HG03108 (cell line): ENCODE measurements around the gene SCIN.
"Not testable (repeated sequence)": the region's sequence is repeated elsewhere in the genome, so short reads cannot be mapped to it uniquely, and the experiment has no call there.

Experiments used
- ATAC-seq: cut with Tn5 transposase; IDR thresholded peaks from one replicate; pipeline ENCODE4 v1.9.1; 2021; ENCODE audit warnings: moderate library complexity; ENCODE audit not compliant: unreplicated experiment

SCIN gene

DNA sequence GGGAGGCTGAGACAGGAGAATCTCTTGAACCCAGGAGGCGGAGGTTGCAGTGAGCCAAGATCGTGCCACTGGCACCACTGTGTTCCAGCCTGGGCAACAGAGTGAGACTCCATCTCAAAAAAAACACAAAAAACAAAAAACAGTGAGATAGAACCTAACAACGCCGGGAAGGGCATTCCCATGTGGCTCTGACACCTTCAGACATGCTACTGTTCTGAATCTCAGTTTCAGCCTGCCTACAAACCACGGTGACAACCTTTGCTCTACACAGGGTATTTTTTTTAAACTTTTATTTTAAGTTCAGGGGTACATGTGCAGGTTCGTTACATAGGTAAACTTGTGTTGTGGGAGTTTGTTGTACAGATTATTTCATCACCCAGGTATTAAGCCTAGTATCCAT is 74.7 kb downstream of the SCIN start:
- not testable (repeated sequence) for ATAC-seq

DNA sequence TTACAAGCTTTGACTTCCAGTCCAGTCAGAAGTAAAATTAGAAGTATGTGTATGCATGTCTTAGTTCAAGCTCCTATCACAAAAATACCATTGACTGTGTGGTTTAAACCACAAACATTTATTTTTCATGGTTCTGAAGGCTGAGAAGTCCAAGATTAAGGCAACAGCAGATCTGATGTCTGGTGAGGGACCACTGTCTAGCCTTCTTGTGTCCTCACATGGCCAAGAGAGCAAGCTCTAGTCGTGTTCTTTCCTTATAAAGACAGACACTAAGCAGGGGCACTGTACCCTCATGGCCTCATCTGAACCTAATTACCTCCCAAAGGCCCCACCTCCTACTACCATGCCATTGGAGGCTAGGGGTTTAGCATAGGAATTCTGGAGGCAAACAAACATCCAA is 75.6 kb downstream of the SCIN start:
- no peak for ATAC-seq

DNA sequence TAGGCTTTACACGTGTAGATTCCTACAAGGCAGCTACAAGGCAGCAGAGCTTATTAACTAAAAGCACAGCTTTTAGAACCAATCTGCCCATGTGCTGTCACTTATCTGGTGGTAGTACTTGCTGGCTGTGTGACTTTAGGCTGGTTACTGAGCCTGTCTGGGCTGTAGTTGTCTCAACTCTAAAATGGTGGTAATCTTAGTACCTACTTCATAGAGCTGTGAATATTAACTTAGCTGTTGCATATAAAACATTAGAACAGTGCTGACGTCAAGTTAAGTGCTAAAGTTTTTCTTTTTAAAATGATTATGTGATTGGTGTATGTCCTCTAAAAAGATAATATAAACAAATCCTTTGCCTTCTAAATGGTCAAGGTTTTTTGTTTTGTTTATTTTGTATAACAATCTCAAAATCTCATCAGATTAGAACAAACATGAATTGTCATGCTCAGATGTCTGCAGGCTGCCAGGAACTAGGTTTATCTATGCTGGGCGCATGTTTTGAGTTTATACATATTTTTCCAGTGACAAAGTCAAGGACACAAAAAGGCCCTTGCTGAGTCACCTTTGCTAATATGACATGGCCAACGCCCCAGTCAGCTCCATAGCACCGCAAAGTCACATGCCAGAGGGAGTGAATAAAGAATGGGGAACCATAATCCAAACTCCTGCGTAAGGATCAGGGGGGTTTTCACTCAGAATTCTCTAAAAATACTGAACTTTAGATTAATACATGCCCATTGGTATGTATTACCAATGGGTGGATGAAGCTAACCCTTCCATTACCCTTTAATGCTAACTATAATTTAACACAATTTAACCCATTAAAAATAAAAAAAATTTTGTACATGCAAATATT is 77.1 kb downstream of the SCIN start:
- ATAC-seq: no peak

DNA sequence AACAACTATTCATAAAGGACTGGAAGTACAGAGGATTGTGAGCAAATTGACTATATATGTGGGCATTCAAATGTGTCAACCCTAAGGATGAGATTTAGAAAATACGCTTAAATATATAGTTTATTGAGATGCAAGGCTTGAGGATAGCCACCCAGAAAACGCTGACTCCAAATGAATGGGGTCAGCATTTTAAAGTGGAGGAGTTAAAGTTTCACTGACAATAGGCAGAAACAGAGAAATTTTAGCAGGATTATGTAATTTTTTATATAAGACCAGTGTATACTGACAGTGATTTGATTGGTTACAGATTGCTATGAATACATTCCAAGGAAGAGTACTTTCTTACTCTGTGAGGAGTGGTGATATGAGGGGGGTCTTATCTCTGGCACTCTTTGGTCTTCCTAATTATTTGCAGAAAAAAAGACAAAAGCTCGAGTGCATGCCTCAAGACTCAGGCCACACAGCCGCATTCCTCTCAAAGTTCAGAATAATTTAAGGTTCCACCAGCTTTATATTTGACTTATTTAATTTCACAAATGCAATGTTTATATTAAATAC is 78.3 kb downstream of the SCIN start:
- no peak for ATAC-seq

DNA sequence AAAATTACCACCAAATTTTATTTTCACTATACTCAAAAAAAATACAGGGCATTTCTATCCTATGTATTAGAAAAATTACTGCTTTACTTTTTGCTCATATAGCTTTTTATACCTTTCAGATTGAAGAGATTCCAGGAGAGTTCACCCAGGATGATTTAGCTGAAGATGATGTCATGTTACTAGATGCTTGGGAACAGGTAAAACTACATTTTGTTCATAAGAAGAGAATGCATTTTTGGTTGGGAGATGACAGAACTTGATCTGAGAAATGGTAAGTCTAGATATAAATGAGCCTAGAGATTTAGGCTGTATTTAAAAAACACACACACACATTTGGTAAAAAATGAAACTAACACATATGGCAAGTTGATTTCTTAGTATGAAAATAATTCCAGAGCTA is 78.8 kb downstream of the SCIN start:
- ATAC-seq: no peak

DNA sequence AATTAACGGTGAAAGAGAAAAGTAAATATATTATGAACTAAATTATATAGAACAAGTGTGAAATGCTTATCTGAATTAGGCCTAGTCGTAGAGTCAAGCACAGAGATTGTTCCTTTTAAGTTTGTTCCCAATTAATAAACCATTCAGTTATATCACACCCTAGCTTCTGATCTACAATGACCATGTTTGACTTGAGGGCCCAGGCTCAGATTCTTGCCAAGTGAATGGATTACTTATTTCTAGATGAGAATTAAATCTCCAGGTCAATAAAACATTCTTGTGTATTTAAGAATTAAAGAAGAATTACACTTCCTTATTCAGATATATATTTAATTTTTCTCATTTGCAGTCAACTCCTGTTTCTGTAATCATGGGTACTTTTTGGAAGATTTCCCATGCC is 79.6 kb downstream of the SCIN start:
- no peak for ATAC-seq

DNA sequence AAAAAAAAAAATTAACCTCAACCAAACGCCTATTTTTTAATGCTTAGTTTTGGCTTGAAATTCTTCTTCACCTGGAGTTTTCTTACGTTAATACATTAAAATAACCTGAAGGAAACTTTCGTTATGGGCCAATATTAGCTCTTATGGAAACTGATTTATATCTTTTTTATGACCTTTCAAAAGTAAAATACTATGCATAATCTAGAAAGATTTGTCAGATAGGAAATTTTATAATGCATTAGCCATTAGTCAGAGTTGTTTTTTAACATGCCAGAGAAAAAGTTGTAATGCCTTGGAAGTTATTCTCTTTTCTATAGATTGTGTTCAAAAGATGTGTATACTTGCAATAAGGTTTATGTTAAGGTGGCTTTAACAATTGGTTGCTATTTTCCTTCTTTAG is 82.6 kb downstream of the SCIN start:
- ATAC-seq: no peak

DNA sequence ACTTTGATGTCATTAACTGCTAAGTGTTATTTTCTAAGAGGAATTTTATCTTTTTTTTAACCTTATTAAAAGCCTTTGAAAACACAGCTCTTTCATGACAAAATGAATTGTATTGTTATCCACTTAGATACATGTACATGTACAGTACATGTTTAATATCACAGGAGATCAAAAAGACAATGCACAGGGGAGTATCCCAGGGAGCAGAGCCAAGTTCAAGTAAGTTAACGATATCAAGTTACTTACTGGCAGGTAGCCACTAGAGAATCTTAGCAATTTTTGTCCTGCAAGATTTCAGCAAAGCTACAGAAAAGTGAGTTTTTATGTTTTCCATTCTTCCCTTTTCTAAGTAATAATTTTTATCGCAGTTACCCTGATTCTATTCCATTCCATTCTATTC is 83.0 kb downstream of the SCIN start:
- no peak for ATAC-seq

DNA sequence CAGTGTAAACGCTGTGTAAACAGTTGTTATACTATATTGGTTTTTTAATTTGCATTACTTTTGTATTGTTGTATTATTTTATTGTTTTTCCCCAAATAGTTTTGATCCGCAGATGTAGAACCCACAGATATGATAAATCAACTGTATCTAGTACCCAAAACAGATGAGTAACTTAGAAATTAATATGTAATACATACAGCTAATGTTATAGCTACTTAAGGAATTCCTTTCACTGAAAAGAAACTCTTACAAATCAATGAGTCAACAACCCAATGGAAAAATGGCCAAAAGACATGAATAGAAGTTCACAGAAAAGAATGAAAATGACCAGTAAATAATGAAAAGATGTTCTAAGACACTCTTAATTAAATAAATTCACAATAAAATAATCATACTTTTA is 84.6 kb downstream of the SCIN start:
- ATAC-seq: no peak

DNA sequence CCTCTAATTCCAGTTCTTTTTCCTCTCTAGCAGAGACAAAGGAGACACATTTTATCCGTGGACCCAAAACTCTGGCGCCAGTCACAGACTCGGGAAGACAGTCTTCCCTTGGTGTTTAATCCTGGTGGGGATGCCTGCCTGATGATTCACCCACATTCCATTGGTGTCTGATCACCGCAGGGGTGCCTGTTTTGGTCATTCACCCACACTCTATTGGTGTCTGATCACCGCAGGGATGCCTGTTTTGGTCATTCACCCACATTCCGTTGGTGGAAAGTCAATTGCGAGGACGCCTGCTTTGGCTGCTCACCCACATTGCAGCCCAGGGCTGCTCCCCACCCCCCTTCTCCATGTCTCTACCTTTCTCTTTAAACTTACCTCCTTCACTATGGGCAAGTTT is 89.9 kb downstream of the SCIN start:
- ATAC-seq: not testable (repeated sequence)

DNA sequence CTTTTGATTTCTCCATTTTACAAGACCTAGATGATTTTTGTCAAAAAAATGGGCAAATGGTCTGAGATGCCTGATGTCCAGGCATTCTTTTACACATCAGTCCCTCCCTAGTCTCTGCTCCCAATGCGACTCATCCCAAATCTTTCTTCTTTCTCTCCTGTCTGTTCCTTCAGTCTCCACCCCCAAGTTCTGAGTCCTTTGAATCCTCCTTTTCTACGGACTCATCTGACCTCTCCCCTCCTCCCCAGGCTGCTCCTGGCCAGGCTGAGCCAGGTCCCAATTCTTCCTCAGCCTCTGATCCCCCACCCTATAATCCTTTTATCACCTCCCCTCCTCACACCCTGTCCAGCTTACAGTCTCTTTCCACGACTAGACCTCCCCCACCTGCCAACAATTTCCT is 90.5 kb downstream of the SCIN start:
- ATAC-seq: not testable (repeated sequence)

DNA sequence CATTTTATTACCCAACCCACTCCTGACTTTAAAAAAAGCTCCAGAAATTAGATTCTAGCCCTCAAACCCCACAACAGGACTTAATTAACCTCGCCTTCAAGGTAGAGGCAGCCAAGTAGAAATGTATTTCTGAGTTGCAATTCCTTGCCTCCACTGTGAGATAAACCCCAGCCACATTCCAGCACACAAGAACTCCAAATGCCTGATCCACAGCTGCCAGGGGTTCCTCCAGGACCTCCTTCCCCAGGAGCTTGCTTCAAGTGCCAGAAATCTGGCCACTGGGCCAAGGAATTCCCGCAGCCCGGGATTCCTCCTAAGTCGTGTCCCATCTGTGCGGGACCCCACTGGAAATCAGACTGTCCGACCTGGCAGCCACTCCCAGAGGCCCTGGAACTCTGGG is 91.1 kb downstream of the SCIN start:
- no peak for ATAC-seq

DNA sequence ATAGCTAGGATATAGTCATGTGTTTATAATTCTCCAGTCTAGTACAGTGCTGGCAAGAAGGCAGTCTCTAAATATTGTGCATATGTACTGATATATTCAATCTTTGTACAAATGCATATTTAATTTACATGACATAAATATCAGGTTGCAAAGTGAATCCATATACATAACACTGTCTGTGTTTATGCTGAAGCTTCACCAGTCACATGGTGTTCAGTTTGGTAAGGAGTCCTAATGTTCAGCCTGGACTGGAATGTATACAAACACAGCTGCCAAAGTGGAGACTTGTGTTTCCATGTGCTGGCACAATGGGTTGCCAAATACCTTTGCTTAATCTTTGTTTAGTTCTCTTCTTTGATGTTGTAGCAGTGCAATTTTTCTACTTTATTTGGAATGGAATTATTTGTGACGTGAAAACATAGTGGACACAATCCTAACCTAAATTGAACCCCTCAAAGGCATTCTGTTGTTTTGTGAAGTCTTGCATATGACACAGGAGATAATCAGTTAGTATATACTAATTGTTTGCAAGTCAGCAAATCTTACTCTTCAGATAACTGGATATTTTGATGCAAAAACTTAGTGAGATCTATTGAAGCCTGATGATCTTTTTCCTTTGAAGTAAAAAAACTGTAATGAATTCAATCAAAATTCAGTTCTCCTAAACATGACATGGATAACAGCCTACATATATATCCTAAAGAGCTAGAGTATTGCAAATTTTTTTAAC is 99.6 kb downstream of the SCIN start:
- ATAC-seq: no peak

DNA sequence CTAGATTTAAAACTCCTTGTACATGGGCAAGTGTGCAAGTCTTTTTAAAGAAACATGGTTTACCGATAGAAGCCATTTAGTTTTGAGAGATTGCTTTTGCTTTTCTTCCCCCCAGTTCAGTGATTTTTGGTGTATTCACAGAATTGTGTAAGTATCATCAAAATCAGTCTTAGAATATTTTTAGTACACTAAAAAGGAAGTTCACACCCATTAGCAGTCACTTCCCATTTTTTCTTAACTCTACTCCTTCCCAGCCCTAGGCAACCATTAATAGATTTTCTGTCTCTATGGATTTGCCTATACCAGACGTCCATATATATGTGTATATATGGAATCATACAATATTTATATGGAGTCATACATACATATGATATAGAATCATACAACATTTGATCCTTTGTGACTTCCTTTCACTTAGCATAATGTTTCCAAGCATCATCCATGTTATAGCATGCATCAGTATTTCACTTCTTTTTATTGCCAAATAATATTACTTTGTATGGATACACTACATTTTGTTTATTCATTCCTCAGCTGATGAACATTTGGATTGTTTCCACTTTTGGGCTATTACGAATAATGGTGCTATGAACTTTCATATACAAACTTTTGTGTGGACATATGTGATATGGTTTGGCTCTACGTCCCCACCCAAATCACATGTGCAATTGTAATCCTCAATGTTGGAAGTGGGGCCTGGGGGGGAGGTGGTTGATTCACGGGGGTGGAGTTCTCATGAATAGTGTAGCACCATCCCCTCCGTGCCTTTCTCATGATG is 100.4 kb downstream of the SCIN start:
- ATAC-seq: no peak

DNA sequence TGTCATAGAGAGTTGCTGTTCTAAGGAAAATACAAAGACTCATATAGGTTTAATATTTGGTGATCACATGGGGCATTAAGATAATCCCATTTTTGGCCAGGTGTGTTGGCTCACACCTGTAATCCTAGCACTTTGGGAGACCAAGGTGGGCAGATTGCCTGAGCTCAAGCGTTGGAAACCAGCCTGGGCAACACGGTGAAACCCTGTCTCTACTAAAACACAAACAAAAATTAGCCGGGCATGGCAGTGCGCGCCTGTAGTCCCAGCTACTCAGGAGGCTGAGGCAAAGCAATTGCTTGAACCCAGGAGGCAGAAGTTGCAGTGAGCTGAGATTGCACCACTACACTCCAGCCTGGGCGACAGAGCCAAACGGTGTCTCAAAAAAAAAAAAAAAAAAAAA is 102.9 kb downstream of the SCIN start:
- not testable (repeated sequence) for ATAC-seq

DNA sequence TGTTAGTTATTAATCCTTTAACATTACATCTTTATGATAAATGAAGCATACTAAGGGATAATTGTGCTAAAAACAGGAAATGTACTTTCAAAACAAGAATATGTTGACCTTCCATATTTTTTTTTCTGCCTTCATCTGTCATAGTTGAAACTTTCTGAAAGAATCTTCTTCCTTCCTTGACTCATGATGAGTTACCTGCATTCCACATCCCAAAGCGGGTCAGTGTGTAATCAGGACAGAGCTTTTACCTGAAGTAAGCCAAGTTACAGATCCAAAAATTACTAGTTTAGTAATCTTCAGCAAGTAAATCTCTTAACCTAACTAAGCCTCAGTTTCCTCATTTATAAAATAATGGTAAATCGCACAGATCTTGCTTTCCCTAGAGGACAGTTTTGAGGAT is 103.5 kb downstream of the SCIN start:
- ATAC-seq: no peak

DNA sequence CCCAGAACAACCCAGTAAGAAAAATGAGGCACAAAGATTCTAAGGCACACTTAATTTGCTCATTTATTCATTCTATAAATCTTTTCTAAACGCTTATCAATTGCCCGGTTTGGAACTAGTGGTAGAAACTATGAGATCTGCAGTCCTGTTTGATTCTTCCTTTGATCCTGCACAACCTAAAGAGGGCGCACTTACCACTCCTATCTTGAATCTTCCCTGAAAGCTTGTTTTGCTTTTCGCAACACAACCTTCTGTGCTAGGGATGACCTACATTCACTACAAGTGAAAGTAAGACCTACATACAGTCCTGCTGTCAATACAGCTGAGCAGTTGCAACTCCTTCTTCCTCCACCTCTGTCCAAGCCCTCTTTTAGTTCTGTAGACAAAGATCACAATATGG is 104.3 kb downstream of the SCIN start:
- no peak for ATAC-seq

DNA sequence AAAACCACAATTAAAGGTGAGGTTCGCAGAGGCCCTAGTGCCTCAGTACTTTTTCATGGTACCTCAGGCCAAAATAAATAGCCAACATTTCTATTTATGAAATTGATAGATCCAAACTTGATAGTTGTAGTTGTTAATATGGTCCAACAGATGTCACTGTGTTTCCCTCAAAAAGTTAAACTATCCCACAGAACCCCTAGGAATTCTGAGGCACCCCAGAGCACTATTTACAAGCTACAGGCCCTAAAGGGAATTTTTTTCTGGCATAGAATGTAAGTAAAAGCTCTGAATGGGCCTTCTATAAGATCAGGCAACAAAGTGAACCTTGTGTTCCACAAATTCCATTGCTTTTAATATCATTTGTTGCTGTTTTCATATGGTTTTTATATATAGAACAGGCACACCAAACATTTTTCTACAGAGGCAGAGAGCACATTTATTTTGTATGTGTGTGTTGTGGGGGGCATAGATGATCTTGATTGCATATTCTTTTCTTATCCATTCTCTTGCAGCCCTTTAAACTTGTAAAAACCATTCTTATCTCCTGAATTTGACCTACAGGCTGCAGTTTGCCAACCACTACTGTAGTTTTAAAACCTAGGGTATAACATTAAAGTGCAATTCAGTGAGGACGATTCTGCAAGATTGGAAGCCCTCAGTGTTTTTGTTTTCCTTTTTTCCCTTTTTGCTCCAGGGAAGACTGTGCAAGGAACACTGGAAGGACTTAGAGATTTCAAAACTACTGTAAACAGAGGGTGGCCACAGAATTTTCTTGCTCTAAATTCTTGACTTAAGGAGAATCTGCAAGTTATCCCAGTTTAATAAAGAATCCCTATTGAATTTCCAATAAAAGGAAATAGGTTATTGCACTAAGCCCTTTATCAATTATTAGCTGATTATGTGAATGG is 113.4 kb downstream of the SCIN start:
- no peak for ATAC-seq

DNA sequence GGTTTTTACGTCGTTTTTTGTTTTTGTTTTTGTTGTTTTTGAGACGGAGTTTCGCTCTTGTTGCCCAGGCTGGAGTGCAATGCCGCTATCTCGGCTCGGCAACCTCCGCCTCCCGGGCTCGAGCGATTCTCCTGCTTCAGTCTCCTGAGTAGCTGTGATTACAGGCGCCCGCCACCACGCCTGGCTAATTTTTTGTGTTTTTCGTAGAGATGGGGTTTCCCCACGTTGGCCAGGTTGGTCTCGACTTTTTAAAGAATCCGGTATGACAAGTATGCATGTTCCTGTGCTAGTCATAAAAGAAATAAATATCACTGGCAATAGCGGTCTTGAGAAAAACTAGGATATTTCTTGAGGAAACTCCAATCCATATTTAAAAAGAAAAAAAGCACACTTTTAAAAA is 114.2 kb downstream of the SCIN start:
- ATAC-seq: no peak

DNA sequence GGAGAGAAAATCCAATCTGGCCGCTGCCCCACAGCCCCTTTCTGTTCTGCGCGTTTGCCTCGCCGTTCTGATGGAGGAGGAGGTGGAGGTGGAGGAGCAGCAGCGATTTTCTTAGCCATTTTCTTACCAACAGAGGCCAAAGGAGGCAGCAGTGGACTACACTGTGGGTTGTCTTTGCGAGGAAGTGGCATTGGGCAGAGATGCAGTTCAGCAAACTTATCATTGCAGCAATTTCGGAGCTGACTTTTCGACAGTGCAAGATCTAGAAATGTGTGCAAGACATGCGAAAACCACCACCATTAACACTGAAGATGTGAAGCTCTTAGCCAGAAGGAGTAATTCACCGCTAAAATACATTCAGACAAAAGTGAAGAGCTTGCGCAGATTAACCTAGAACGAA is 115.0 kb downstream of the SCIN start:
- ATAC-seq: no peak
